Right cardiac atrium (tissue), 5 donors: ENCODE data around the gene CEP120. TPM values are rescaled to one million over a fixed set of nuclear protein-coding genes. Genes with fewer than 3 reads are reported as not detected.

Experiments used
- ATAC-seq, 2 donors: fragments of 200-7000 bp; cut with Tn5 transposase; one replicate each; pipeline versions ENCODE4 v1.8.0 to v1.9.1; 2020; ENCODE audit warnings: moderate library complexity in 2 of 2, mild to moderate bottlenecking in 1 of 2
- DNase-seq, 3 donors: peaks; one replicate each; pipeline ENCODE4 v3.0.0-alpha.2; 2020
- H3K27ac ChIP-seq: one replicate; pipeline ENCODE4 v1.5.1; 2013; ENCODE audit warnings: mild to moderate bottlenecking, low read length, control low read depth, moderate library complexity
- H3K27me3 ChIP-seq: one replicate; pipeline ENCODE4 v1.6.1; 2013; ENCODE audit not compliant: control insufficient read depth, insufficient read depth
- H3K4me1 ChIP-seq: one replicate; pipeline ENCODE4 v1.6.1; 2013; ENCODE audit warnings: low read length; ENCODE audit not compliant: control insufficient read depth, insufficient read depth
- H3K4me3 ChIP-seq: one replicate; pipeline ENCODE4 v1.5.1; 2013; ENCODE audit warnings: low read length, control low read depth
- H3K9me3 ChIP-seq: one replicate; pipeline ENCODE4 v1.6.1; 2013; ENCODE audit warnings: low read length; ENCODE audit not compliant: control insufficient read depth
- WGBS: extraction: QIAGEN DNeasy Blood & Tissue Kit; methylation state at CpG from one replicate; pipeline ENCODE4 v1.1.7; 2013; 5-methylcytosine and 5-hydroxymethylcytosine counted together
- intact Hi-C, 4 donors: fragments of 100-400 bp; cut with DNase I; formaldehyde crosslinking; loops; one replicate each; pipeline versions ENCODE4 v1.11.0 to v1.14.0; 2022 to 2023
- polyA plus RNA-seq: library from polyadenylated mRNA; stranded (reverse); fragments of 200-250 nt; gene quantifications from one replicate; pipeline ENCODE4 v1.2.3, GENCODE V29; 2013
- total RNA-seq, 4 donors: library from RNA; stranded (reverse); fragmentation: NEBNext Ultra II Directional; extraction: Animal tissue kit (Norgen Biotek cat#: 25700); gene quantifications; one replicate each; pipeline ENCODE4 v1.2.1, GENCODE V29; 2021
- donor health status: healthy with polysubstance abuse.
- donor health status: DM: no; HTN: yes; CAD: no.
- donor health status: DM: no; HTN: no; CAD: no.
- donor health status: DM: no; HTN: yes; CAD: no; lungs with severe emphysema.
- donor health status: DM: yes; HTN: yes; CAD: no.

Gene CEP120
- total and polyA plus RNA-seq, 5 donors, result 4.7 to 16.1 (median 13.5) TPM

DNA sequence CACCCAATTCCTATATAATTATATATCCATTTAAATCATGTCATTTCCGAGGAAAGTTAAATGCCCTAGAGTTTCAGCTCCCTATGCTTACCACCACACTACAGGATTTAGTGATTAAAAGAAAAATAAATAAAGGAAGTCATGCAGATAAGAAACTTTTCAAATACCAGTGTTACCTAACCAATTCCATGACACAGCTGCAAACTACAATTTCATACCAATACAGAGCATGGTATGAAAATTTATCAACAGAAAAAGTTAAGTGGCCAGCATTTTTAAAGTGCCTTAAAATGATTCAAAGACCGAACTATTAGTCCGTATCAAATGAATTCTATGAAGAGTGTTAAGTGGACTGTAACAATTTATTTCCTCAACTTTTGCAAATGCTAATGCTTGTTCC lies 35.9 kb downstream of the CEP120 start:
- no peaks in the 10 kb centered on the region for H3K4me1 ChIP-seq
- WGBS, result 87% methylated on average over 3 of the region's 3 CpGs
- H3K4me3 ChIP-seq, result no peak overlapping the region
- H3K9me3 ChIP-seq, result no peaks in the 10 kb centered on the region
- ATAC-seq (no peak), DNase-seq (no peak)
- no peak overlapping the region for H3K27ac ChIP-seq
- no peaks in the 10 kb centered on the region for H3K27me3 ChIP-seq
- intact Hi-C loops, result no loop called here

DNA sequence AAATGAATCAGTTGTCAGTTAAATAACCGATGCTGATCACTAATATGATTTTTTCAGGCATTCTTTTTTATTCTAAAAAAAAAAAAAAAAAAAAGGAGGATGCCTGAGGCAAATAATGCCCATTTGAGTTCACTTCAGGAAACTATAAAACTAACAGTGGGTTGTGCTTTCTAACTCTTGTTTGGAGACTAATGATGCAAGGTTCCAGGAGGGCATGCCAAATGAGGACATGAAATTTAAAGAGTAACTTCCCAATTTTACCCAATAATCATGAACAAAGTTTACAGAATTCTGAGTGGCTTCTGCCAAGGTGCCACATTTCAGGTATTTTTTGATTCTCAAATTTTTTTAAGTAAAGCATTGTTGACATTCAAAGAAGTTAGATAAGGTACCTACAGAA lies 41.0 kb downstream of the CEP120 start:
- intact Hi-C loops, result no loop called here
- Histone ChIP-seq H3K27me3 (no peaks in the 10 kb centered on the region), H3K27ac (no peak overlapping the region), H3K4me3 (no peak overlapping the region), H3K9me3 (no peaks in the 10 kb centered on the region), H3K4me1 (no peaks in the 10 kb centered on the region)
- DNase-seq, result no peak
- 95% methylated on average over 1 of the region's 1 CpG for WGBS
- ATAC-seq, result no peak

DNA sequence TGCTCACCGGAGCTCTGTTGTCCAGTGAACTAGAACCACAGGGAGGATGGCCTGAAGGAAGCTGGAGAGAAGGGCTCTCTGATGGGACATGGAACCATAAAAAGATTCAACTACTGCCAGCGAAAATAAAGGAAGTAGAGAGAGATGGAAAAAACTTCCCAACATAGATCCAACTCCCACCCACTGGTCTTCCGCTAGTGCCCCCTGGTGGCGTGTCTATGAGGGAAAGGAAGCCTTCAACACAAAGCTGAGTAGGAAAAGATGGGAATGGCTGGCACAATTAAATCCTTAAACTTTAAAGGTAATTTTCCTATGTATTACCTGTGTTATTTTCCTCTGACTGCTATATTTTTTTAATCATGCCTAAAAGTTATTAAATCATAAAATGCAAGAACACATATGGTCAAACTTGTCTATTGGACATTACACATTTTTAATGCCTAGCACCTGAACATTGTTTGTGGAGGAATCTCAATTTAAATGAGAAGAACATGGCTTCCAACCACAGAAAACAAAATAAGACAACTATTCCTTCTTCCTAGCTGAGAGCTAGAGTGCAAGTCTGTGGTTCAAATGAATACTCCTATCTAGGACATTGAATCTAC lies 51.5 kb downstream of the CEP120 start:
- DNase-seq, result peak; percentile 45 to 74 (median 51)
- Histone ChIP-seq H3K4me1 (no peaks in the 10 kb centered on the region), H3K4me3 (no peak overlapping the region), H3K9me3 (no peaks in the 10 kb centered on the region), H3K27me3 (no peaks in the 10 kb centered on the region), H3K27ac (no peak overlapping the region)
- intact Hi-C loops, result no loop called here
- 81% methylated on average over 4 of the region's 4 CpGs for WGBS
- no peak for ATAC-seq

DNA sequence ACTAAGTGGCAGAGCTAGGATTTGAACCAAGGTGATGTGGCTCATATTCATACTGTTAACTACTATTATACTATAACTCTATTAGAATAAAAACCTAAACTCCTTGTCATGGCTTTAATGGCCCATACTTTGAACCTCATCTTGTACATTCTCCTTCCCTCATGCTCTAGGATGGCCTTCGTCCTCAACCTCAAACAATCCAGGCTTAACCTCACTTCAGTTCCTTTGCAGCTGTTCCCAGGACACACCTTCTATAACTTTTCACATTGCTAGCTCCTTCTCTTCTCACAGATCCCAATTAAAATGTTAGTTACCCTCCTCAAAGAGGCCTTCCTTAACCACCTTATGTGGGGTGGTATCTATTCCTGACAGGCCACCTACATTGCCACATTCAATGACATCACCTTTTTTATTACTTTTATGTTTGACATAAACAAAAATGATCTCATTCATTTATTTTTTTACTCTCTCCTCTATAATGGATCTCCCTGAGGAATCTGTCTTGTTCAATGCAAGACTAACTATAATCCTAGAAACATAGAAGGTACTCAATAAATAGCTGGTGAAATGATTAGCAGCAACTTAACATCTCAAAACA lies 53.7 kb downstream of the CEP120 start:
- H3K4me1 ChIP-seq, result no peaks in the 10 kb centered on the region
- H3K27me3 ChIP-seq, result no peaks in the 10 kb centered on the region
- H3K27ac ChIP-seq, result no peak overlapping the region
- H3K4me3 ChIP-seq, result no peak overlapping the region
- 93% methylated on average over 1 of the region's 1 CpG for WGBS
- no peak for ATAC-seq
- DNase-seq, result no peak
- no peaks in the 10 kb centered on the region for H3K9me3 ChIP-seq
- intact Hi-C loops, result no loop called here

DNA sequence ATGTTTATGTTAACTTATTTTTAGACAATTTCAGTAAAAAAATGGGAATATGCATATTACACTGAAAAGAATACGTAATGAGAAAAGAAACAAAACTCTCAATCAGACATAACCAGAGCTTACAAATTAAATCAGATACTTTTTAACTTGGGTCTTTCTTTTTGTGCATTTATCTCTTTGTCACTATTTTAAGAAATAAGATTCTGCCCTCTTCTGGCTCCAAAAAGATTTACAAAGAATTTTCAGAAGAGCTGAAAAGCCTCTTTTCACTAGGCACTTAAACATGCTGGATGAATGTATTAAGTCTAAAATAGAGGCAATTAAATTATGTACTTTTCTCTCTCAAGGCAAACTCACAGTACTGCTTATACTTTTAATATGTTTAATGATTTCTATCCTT lies 55.5 kb downstream of the CEP120 start:
- Histone ChIP-seq H3K27ac (no peak overlapping the region), H3K9me3 (no peaks in the 10 kb centered on the region), H3K27me3 (no peaks in the 10 kb centered on the region), H3K4me1 (no peaks in the 10 kb centered on the region), H3K4me3 (no peak overlapping the region)
- 82% methylated on average over 1 of the region's 1 CpG for WGBS
- no peak for DNase-seq
- no peak for ATAC-seq
- intact Hi-C loops, result no loop called here

DNA sequence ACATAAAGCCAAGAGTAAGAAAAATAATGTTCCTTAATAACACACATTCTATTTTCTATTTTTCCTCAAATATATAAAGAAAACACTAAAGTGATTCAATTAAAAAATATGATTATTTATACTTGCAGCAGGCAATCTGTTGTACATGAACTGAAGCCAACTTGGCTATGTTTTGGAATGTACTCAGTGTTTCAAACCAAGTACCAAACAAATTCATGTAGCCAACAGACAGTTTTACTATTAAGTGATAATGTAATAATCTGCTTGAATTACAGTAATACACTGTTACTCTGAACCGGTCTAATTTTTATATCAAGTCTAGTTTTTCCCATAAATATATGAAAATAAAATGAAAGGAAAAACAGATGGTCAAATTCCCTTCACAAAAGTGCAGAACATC lies 58.0 kb downstream of the CEP120 start:
- 36% methylated on average over 1 of the region's 1 CpG for WGBS
- Histone ChIP-seq H3K9me3 (no peaks in the 10 kb centered on the region), H3K4me3 (no peak overlapping the region), H3K27ac (no peak overlapping the region), H3K27me3 (no peaks in the 10 kb centered on the region), H3K4me1 (no peaks in the 10 kb centered on the region)
- intact Hi-C loops, result no loop called here
- ATAC-seq (peak in 1 of 2 donors; percentile 52), DNase-seq (no peak)

DNA sequence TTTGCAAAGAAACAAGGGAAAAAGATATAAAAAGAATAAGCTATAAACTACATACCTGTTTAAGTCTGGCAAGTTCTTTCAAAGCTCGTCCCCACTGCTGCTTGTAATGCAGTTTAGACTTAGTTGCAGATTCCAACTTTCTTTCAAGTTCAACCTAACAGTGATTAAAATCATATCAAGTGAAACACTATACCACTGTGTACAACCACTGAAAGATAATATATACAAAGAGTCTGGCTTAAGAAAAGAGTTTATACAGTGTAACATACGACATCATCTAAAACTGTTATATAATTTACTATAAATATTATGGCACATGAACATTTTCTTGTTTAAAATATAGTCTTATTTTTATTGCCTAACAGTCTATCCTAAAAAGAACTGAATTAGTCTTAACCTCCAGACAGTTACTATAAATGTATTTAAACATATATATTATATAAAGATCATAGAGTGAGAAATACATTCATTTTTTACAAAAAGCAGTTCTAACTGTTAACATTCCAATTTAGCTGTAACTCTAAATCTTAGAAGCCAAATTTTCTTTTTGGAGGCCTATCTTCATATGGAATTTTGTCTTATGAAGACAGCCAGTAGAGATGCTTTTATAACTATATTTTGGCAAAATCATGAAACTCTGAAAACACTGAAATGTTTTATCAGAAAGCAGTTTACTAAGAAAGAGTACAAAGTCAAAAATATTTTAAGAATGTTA lies 58.6 kb downstream of the CEP120 start:
- DNase-seq (no peak), ATAC-seq (no peak)
- Histone ChIP-seq H3K27ac (no peak overlapping the region), H3K4me3 (no peak overlapping the region), H3K4me1 (no peaks in the 10 kb centered on the region), H3K9me3 (no peaks in the 10 kb centered on the region), H3K27me3 (no peaks in the 10 kb centered on the region)
- 74% methylated on average over 2 of the region's 2 CpGs for WGBS
- intact Hi-C loops, result no loop called here

DNA sequence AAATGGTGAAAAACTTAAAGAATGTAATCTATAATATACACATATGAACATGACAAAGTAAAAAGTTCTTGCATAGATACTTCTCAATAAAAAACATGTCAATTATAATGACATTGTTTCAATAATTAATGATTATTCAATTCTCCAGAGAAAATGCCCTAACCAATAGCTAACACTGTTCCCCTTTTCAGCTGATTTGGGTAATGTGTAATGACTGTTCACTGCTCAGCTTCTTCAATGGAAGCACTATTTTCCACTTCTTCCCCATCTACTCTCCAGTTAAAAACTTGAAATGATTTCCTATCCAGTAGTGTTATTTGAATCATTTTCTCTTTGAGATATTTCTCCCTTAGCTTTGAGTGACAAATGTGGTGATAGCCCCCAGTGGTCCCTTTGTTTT lies 62.3 kb downstream of the CEP120 start:
- ATAC-seq (no peak), DNase-seq (no peak)
- intact Hi-C loops, result no loop called here
- Histone ChIP-seq H3K27ac (no peak overlapping the region), H3K4me1 (no peaks in the 10 kb centered on the region), H3K9me3 (no peaks in the 10 kb centered on the region), H3K4me3 (no peak overlapping the region), H3K27me3 (no peaks in the 10 kb centered on the region)

DNA sequence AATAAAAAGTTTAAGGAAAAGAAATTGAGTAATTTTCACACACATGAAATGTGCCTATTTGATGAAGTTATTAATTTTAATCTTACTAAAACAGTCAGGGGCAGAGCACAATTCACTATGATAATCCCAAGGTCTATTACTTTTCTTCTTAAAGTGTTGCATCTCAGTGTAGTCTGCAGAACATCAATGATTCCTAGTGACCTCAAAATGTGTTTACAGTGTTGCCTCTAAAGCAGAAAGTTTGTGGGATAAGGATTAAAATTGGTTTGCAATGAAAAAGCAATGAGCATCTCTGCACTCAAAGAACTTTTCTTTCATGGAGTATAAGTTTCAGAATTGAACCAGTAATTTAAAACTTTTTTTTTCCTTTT lies 63.0 kb downstream of the CEP120 start:
- no peaks in the 10 kb centered on the region for H3K27me3 ChIP-seq
- no peak overlapping the region for H3K27ac ChIP-seq
- H3K4me1 ChIP-seq, result no peaks in the 10 kb centered on the region
- no peaks in the 10 kb centered on the region for H3K9me3 ChIP-seq
- no peak overlapping the region for H3K4me3 ChIP-seq
- ATAC-seq (peak in 1 of 2 donors; percentile 31), DNase-seq (no peak)
- intact Hi-C loops, result no loop called here

DNA sequence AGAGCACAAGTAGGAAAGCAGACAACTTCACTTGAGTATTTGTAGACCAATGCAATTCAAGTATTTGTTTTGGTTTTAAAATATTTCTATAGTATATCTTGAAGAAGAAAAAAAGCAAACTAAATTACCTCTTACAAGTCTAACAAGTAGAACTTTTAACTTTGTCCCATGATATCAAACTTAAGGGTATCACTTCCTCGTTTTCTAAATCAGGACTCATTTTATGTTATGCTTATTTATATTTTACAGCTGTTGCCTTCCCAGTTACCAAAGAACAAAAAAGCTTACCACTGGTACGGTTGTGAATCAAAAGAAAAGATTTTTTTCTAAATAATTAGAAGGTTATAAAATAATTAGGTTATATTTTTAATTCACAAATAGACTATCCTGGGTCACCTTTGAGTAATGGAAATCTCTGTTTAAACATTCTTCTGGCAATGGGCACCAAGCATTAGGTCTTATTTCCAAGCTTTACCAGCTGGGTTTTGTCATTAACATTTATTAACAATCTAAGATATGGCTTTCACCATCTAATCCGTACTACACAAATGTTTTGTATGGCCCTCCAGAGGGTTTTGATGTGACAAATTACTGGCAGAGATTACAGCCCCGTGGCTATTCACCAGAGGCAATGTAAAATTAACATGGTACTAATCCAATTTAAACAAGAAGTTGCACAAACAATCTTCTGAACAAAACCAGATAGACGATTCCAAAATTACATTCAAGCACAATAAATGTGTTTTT lies 63.6 kb downstream of the CEP120 start:
- peak; percentile 42 to 89 for ATAC-seq
- peak in 2 of 3 donors; percentile 29 to 51 for DNase-seq
- no peaks in the 10 kb centered on the region for H3K9me3 ChIP-seq
- no peak overlapping the region for H3K4me3 ChIP-seq
- H3K27ac ChIP-seq, result no peak overlapping the region
- intact Hi-C loops, result no loop called here
- 45% methylated on average over 5 of the region's 5 CpGs for WGBS
- no peaks in the 10 kb centered on the region for H3K27me3 ChIP-seq
- no peaks in the 10 kb centered on the region for H3K4me1 ChIP-seq

DNA sequence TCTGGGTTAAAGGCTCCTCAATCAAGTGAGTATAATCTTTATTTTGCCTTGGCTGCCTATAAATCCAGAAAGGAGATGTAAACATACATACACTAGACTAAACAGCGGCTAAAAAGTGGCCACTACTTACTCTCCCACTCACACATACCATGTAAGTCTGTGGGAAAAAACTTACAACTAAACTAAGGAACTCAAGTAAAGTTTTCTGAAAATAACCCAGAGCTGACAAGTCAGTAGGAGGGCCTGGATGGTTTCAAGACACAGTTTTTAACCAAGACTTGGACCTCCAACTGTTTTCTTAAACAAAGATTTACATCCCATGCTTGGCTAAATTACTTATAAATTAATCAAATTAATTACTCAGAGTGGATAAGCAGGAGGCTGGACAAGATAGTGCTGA lies 64.5 kb downstream of the CEP120 start:
- no peak overlapping the region for H3K27ac ChIP-seq
- no peaks in the 10 kb centered on the region for H3K9me3 ChIP-seq
- DNase-seq (no peak), ATAC-seq (peak in 1 of 2 donors; percentile 36)
- intact Hi-C loops, result no loop called here
- H3K4me3 ChIP-seq, result no peak overlapping the region
- 64% methylated on average over 1 of the region's 1 CpG for WGBS
- no peaks in the 10 kb centered on the region for H3K4me1 ChIP-seq
- H3K27me3 ChIP-seq, result no peaks in the 10 kb centered on the region
